Astrocyte (in vitro differentiated cells and primary cell): ENCODE results near the gene CLEC16A. TPM values are rescaled to one million over a fixed set of nuclear protein-coding genes. Genes with fewer than 3 reads are reported as not detected.

Experiments used
- DNase-seq: peaks from one replicate; pipeline ENCODE4 v3.0.0-alpha.2; 2010; ENCODE audit warnings: low read depth
- FAIRE-seq: peaks from 2 replicates; lab custom pipeline; 2011; peaks lifted over from hg19 to GRCh38; lab: Jason Lieb, UNC
- H2AFZ ChIP-seq: 2 replicates; pipeline ENCODE4 v1.6.0; 2012; ENCODE audit warnings: low read depth, low read length, inconsistent platforms
- H3K27ac ChIP-seq: 2 replicates; pipeline ENCODE4 v1.5.1; 2011; ENCODE audit warnings: low read depth, low read length, inconsistent platforms
- H3K27me3 ChIP-seq: 2 replicates; pipeline ENCODE4 v1.6.0; 2011; ENCODE audit warnings: low read length, inconsistent platforms; ENCODE audit not compliant: insufficient read depth
- H3K36me3 ChIP-seq: 2 replicates; pipeline ENCODE4 v1.5.1; 2011; ENCODE audit warnings: low read length, inconsistent platforms; ENCODE audit not compliant: insufficient read depth
- H3K4me1 ChIP-seq: 2 replicates; pipeline ENCODE4 v1.5.1; 2011; ENCODE audit warnings: low read length, inconsistent platforms; ENCODE audit not compliant: insufficient read depth
- H3K4me2 ChIP-seq: 2 replicates; pipeline ENCODE4 v1.6.0; 2012; ENCODE audit warnings: low read length, inconsistent platforms
- H3K4me3 ChIP-seq: 2 replicates; pipeline ENCODE4 v1.5.1; 2011; ENCODE audit warnings: low read depth, mild to moderate bottlenecking, low read length, inconsistent platforms; ENCODE audit not compliant: insufficient read depth
- H3K79me2 ChIP-seq: 2 replicates; pipeline ENCODE4 v1.6.0; 2012; ENCODE audit warnings: mild to moderate bottlenecking, low read length, inconsistent platforms; ENCODE audit not compliant: insufficient read depth
- H3K9ac ChIP-seq: 2 replicates; pipeline ENCODE4 v1.6.0; 2012; ENCODE audit warnings: mild to moderate bottlenecking, low read length, inconsistent platforms
- H3K9me3 ChIP-seq: 2 replicates; pipeline ENCODE4 v1.5.1; 2012; ENCODE audit warnings: low read depth, mild to moderate bottlenecking, low read length, inconsistent platforms; ENCODE audit not compliant: insufficient read depth
- H4K20me1 ChIP-seq: 2 replicates; pipeline ENCODE4 v1.6.0; 2012; ENCODE audit warnings: low read length, inconsistent platforms; ENCODE audit not compliant: insufficient read depth
- H3K27ac Mint-ChIP-seq: one replicate; pipeline ENCODE4 v1.8.0; 2021; ENCODE audit warnings: mild to moderate bottlenecking, mixed read lengths; ENCODE audit not compliant: unreplicated experiment
- H3K27me3 Mint-ChIP-seq: one replicate; pipeline ENCODE4 v1.8.0; 2021; ENCODE audit warnings: low read depth, mixed read lengths; ENCODE audit not compliant: unreplicated experiment
- H3K36me3 Mint-ChIP-seq: one replicate; pipeline ENCODE4 v1.8.0; 2021; ENCODE audit warnings: low read depth, mixed read lengths; ENCODE audit not compliant: unreplicated experiment
- H3K4me1 Mint-ChIP-seq: one replicate; pipeline ENCODE4 v1.8.0; 2021; ENCODE audit warnings: low read depth, mixed read lengths; ENCODE audit not compliant: unreplicated experiment
- H3K4me3 Mint-ChIP-seq: one replicate; pipeline ENCODE4 v1.8.0; 2021; ENCODE audit warnings: mild to moderate bottlenecking, moderate library complexity, mixed read lengths; ENCODE audit not compliant: unreplicated experiment
- H3K9me3 Mint-ChIP-seq: one replicate; pipeline ENCODE4 v1.8.0; 2021; ENCODE audit warnings: mild to moderate bottlenecking, mixed read lengths; ENCODE audit not compliant: unreplicated experiment
- CTCF ChIP-seq: IDR thresholded peaks from 2 replicates; pipeline ENCODE4 v1.5.1; 2011; ENCODE audit warnings: low read depth, mild to moderate bottlenecking, inconsistent platforms, low read length, moderate library complexity; ENCODE audit not compliant: insufficient read depth
- EZH2 ChIP-seq: IDR thresholded peaks from 2 replicates; pipeline ENCODE4 v1.6.1; 2012; ENCODE audit warnings: mild to moderate bottlenecking, low read length, inconsistent platforms; ENCODE audit not compliant: insufficient read depth
- total RNA-seq: library from RNA; stranded (reverse); gene quantifications from 2 replicates; pipeline ENCODE4 v1.2.1, GENCODE V29; 2021

Gene CLEC16A
- total RNA-seq, 1 donor from 2014 or later = 31.7 TPM

GRCh38 chr16:11091021-11091785 is 146.8 kb downstream of the CLEC16A start:
- Mint-ChIP-seq H3K4me3 (no peak overlapping the region), H3K9me3 (no peaks in the 10 kb centered on the region), H3K27me3 (no peaks in the 10 kb centered on the region), H3K36me3 (peaks cover 8% of the 10 kb centered on the region), H3K27ac (no peak overlapping the region), H3K4me1 (peaks cover 24% of the 10 kb centered on the region)
- no peak overlapping the region for H3K27ac ChIP-seq
- peaks cover 29% of the 10 kb centered on the region for H3K4me1 ChIP-seq
- peaks cover 3% of the 10 kb centered on the region for H4K20me1 ChIP-seq
- H3K9ac ChIP-seq = no peak overlapping the region
- no peaks in the 10 kb centered on the region for H3K36me3 ChIP-seq
- no peaks in the 10 kb centered on the region for H3K9me3 ChIP-seq
- DNase-seq = no peak
- H3K79me2 ChIP-seq = no peaks in the 10 kb centered on the region
- no peaks in the 10 kb centered on the region for H3K27me3 ChIP-seq
- no peak for FAIRE-seq
- H2AFZ ChIP-seq = no peak overlapping the region
- no peak for TF ChIP-seq CTCF
- TF ChIP-seq EZH2 = no peak
- H3K4me3 ChIP-seq = no peak overlapping the region
- H3K4me2 ChIP-seq = no peak overlapping the region

GRCh38 chr16:11092788-11093571 is 148.6 kb downstream of the CLEC16A start:
- H3K4me2 ChIP-seq = no peak overlapping the region
- no peaks in the 10 kb centered on the region for H3K27me3 ChIP-seq
- H3K9ac ChIP-seq = no peak overlapping the region
- peaks cover 23% of the 10 kb centered on the region for H3K4me1 ChIP-seq
- DNase-seq (no peak), FAIRE-seq (no peak)
- no peak overlapping the region for H3K4me3 ChIP-seq
- no peaks in the 10 kb centered on the region for H3K9me3 Mint-ChIP-seq
- no peak overlapping the region for H3K27ac ChIP-seq
- H3K9me3 ChIP-seq = no peaks in the 10 kb centered on the region
- H3K36me3 ChIP-seq = no peaks in the 10 kb centered on the region
- TF ChIP-seq CTCF (no peak), EZH2 (no peak)
- no peak overlapping the region for H3K4me3 Mint-ChIP-seq
- no peak overlapping the region for H2AFZ ChIP-seq
- peaks cover 34% of the 10 kb centered on the region for H3K4me1 Mint-ChIP-seq
- no peaks in the 10 kb centered on the region for H3K27me3 Mint-ChIP-seq
- H3K36me3 Mint-ChIP-seq = peaks cover 8% of the 10 kb centered on the region
- peaks cover 1% of the 10 kb centered on the region for H4K20me1 ChIP-seq
- no peaks in the 10 kb centered on the region for H3K79me2 ChIP-seq
- H3K27ac Mint-ChIP-seq = peak overlapping the region; percentile 5
